Natural killer cell treated with Interleukin-12 subunit alpha and Interleukin-12 subunit beta and Interleukin-15 and Interleukin-18, amount 100 ng/mL, for 72 hours (primary cell): Measurements from ENCODE around the gene SUSD5. TPM values are rescaled to one million over a fixed set of nuclear protein-coding genes. Genes with fewer than 3 reads are reported as not detected.

Source experiments
- ATAC-seq, 2 donors: fragments of 150-1000 bp; cut with Tn5 transposase in 1 of 2; sonication (Bioruptor Pico), chemical (Tn5 transposase) in 1 of 2; 2 replicates each; pipeline ENCODE4 v1.10.0; 2021
- DNase-seq: peaks from one replicate; pipeline ENCODE4 v3.0.0; 2022; ENCODE audit warnings: low spot score
- H3K27ac Mint-ChIP-seq, 2 donors: 1 replicate in 1 of 2; 2 replicates in 1 of 2; pipeline ENCODE4 v1.8.0; 2022; ENCODE audit warnings: mixed read lengths in 2 of 2, mild to moderate bottlenecking in 1 of 2, moderate library complexity in 1 of 2
- H3K27me3 Mint-ChIP-seq, 2 donors: 1 replicate in 1 of 2; 2 replicates in 1 of 2; pipeline ENCODE4 v1.8.0; 2022; ENCODE audit warnings: mixed read lengths in 2 of 2
- H3K36me3 Mint-ChIP-seq: one replicate; pipeline ENCODE4 v1.8.0; 2022; ENCODE audit warnings: mixed read lengths
- H3K4me1 Mint-ChIP-seq, 2 donors: 1 replicate in 1 of 2; 2 replicates in 1 of 2; pipeline ENCODE4 v1.8.0; 2022; ENCODE audit warnings: low read depth in 2 of 2, mixed read lengths in 2 of 2, mild to moderate bottlenecking in 1 of 2
- H3K4me3 Mint-ChIP-seq: one replicate; pipeline ENCODE4 v1.8.0; 2022; ENCODE audit warnings: mixed read lengths
- H3K9me3 Mint-ChIP-seq: 2 replicates; pipeline ENCODE4 v1.8.0; 2022; ENCODE audit warnings: mixed read lengths
- total RNA-seq, 2 donors: library from RNA; stranded (reverse); gene quantifications; one replicate each; pipeline ENCODE4 v1.2.3, GENCODE V29; 2022

SUSD5 gene
- not detected for total RNA-seq

- Mint-ChIP-seq H3K9me3 (no peaks in the 10 kb centered on the region), H3K4me3 (no peak within 1 kb of the TSS), H3K27ac (no peak within 1 kb of the TSS), H3K4me1 (no peaks in the 10 kb centered on the region), H3K27me3 (peaks cover 33 to 51% of the 10 kb centered on the region in 2 donors), H3K36me3 (no peaks in the 10 kb centered on the region)
- DNase-seq (no peak), ATAC-seq (peak; percentile 17 to 32)
Observed at GRCh38 chr3:33218446-33219174, at the start of gene SUSD5. Gene SUSD5 (minus strand): TSS chr3:33218810. CDS start chr3:33218797, 13 bp downstream.

DNA sequence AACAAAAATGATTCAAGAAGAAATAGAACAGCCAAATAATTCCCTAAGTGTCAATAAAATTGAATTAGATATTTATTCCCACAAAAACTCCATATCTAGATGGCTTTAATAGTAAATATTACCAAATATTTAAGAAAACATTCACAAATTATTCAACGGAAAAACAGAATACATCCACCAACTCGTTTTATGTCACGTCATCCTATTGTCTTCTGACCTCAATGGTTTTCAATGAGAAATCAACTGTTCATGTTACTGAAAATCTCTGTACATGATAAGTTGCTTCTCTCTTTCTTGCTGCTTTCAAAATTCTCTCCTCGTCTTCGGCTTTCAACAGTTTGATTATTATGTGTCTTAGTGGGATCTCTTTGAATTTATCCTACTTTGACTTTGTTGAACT lies 41.5 kb upstream of the SUSD5 start:
- DNase-seq (no peak), ATAC-seq (no peak)
- no peak overlapping the region for H3K27ac Mint-ChIP-seq
- peaks cover 7 to 11% of the 10 kb centered on the region in 2 donors for H3K27me3 Mint-ChIP-seq
- H3K4me1 Mint-ChIP-seq, result no peaks in the 10 kb centered on the region
- H3K9me3 Mint-ChIP-seq, result peaks cover 5% of the 10 kb centered on the region
- H3K36me3 Mint-ChIP-seq, result peaks cover 4% of the 10 kb centered on the region
- no peak overlapping the region for H3K4me3 Mint-ChIP-seq

DNA sequence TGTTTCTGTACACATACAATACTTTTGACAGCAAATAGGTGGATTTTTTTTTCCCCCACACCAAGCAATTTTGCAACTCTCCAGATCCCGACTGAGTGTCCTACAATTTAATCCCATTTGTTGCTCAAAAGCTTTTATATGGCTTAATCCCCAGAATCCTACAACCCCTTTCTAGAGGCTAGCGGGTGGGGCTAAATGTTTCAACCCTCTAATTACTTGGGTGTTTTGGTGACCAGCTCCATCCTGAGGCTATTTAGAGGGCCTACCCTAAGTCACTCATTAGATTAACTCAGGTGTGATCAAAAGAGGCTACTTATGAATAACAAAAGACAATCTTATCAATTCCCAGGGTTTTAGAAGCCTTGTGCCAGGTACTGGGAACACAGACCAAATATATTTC lies 37.6 kb upstream of the SUSD5 start:
- H3K4me1 Mint-ChIP-seq, result no peaks in the 10 kb centered on the region
- H3K9me3 Mint-ChIP-seq, result no peaks in the 10 kb centered on the region
- no peak overlapping the region for H3K27ac Mint-ChIP-seq
- no peak overlapping the region for H3K4me3 Mint-ChIP-seq
- DNase-seq (no peak), ATAC-seq (no peak)
- no peaks in the 10 kb centered on the region for H3K27me3 Mint-ChIP-seq
- H3K36me3 Mint-ChIP-seq, result no peaks in the 10 kb centered on the region

- Mint-ChIP-seq H3K4me3 (no peak overlapping the region), H3K36me3 (no peaks in the 10 kb centered on the region), H3K27ac (no peak overlapping the region), H3K9me3 (no peaks in the 10 kb centered on the region), H3K27me3 (peaks cover 7 to 21% of the 10 kb centered on the region in 2 donors), H3K4me1 (no peaks in the 10 kb centered on the region)
- ATAC-seq (no peak), DNase-seq (no peak)
Observed at GRCh38 chr3:33250712-33251111, 32.1 kb upstream of the SUSD5 start.

DNA sequence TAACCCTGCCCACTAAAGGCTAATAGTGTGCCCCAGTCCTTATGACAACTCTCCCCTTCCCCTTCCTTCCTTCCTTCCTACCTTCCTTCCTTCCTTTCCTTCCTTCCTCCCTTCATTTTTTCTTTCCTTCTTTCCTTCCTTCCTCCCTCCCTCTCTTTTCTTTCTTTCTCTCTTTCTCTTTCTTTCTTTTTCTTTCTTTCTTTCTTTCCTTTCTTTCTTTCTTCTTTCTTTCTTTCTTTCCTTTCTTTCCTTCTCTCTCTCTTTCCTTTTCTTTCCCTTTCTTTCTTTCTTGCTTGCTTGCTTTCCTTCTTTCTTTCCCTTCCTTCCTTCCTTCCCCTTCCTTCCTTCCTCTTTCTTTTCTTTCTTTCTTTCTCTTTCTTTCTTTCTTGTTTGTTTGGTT lies 28.2 kb upstream of the SUSD5 start:
- ATAC-seq, result no peak
- H3K36me3 Mint-ChIP-seq, result no peaks in the 10 kb centered on the region

GRCh38 chr3:33240261-33240660 lies 21.7 kb upstream of the SUSD5 start:
- Mint-ChIP-seq H3K27me3 (peaks cover 10 to 52% of the 10 kb centered on the region in 2 donors), H3K36me3 (no peaks in the 10 kb centered on the region), H3K4me1 (no peaks in the 10 kb centered on the region), H3K4me3 (no peak overlapping the region), H3K9me3 (no peaks in the 10 kb centered on the region), H3K27ac (no peak overlapping the region)
- DNase-seq (no peak), ATAC-seq (no peak)

More for the DNA sequence above, 28.2 kb upstream of the SUSD5 start:
- no peaks in the 10 kb centered on the region for H3K4me1 Mint-ChIP-seq
- no peak overlapping the region for H3K27ac Mint-ChIP-seq
- H3K9me3 Mint-ChIP-seq, result no peaks in the 10 kb centered on the region
- H3K4me3 Mint-ChIP-seq, result no peak overlapping the region
- peaks cover 10 to 42% of the 10 kb centered on the region in 2 donors for H3K27me3 Mint-ChIP-seq
- DNase-seq, result no peak

DNA sequence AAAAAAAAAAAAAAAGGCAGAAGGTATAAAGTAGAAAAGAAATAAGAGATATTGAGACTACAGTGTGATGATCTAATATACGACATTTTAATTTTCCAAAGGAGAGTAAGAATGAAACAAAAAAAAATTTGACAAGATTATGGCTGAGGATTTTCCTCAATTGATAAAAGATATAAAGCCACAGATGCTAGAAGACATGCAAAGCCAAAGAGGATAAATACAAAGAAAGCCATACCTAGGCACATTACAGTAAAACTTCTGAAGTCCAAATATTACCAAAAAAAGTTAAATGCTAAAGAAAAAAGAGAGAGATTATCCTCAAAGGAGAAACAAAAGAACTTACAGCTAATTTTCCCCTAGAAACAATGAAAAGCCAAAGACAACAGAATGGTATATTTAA lies 20.3 kb upstream of the SUSD5 start:
- ATAC-seq (no peak), DNase-seq (no peak)
- H3K4me1 Mint-ChIP-seq, result no peaks in the 10 kb centered on the region
- no peak overlapping the region for H3K27ac Mint-ChIP-seq
- peaks cover 13 to 45% of the 10 kb centered on the region in 2 donors for H3K27me3 Mint-ChIP-seq
- H3K4me3 Mint-ChIP-seq, result no peak overlapping the region
- H3K36me3 Mint-ChIP-seq, result no peaks in the 10 kb centered on the region
- no peaks in the 10 kb centered on the region for H3K9me3 Mint-ChIP-seq

DNA sequence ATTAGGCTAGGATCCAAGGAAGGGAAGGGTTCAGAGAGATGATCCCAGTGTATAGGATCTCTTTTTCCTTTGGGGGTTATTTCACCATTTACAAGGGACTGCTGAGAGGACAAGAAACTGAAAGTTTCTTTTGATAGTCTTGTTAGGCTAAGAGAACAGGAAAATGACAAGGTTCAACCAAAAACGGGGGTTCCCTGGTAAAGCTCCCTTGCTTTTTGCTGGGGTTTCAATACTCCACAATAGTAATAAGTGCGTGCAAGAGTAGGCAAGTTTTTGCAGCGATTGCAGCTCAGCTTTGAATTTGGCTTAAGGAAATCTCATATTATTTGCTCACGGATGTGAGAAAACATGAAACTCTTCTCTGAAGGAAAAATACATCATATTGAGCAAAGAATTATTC lies 18.8 kb upstream of the SUSD5 start:
- H3K9me3 Mint-ChIP-seq, result no peaks in the 10 kb centered on the region
- no peaks in the 10 kb centered on the region for H3K4me1 Mint-ChIP-seq
- H3K4me3 Mint-ChIP-seq, result no peak overlapping the region

GRCh38 chr3:33236005-33236404 lies 17.4 kb upstream of the SUSD5 start:
- Mint-ChIP-seq H3K9me3 (no peaks in the 10 kb centered on the region), H3K27ac (no peak overlapping the region), H3K4me3 (no peak overlapping the region), H3K4me1 (no peaks in the 10 kb centered on the region), H3K27me3 (peaks cover 12 to 36% of the 10 kb centered on the region in 2 donors), H3K36me3 (no peaks in the 10 kb centered on the region)
- ATAC-seq, result no peak
- no peak for DNase-seq

More for the DNA sequence above, 18.8 kb upstream of the SUSD5 start:
- ATAC-seq (no peak), DNase-seq (no peak)
- no peak overlapping the region for H3K27ac Mint-ChIP-seq
- peaks cover 14 to 42% of the 10 kb centered on the region in 2 donors for H3K27me3 Mint-ChIP-seq
- no peaks in the 10 kb centered on the region for H3K36me3 Mint-ChIP-seq

GRCh38 chr3:33233884-33234283 lies 15.3 kb upstream of the SUSD5 start:
- Mint-ChIP-seq H3K27me3 (peaks cover 7 to 37% of the 10 kb centered on the region in 2 donors), H3K9me3 (no peaks in the 10 kb centered on the region), H3K36me3 (no peaks in the 10 kb centered on the region), H3K4me1 (no peaks in the 10 kb centered on the region), H3K4me3 (no peak overlapping the region), H3K27ac (no peak overlapping the region)
- DNase-seq (no peak), ATAC-seq (no peak)

DNA sequence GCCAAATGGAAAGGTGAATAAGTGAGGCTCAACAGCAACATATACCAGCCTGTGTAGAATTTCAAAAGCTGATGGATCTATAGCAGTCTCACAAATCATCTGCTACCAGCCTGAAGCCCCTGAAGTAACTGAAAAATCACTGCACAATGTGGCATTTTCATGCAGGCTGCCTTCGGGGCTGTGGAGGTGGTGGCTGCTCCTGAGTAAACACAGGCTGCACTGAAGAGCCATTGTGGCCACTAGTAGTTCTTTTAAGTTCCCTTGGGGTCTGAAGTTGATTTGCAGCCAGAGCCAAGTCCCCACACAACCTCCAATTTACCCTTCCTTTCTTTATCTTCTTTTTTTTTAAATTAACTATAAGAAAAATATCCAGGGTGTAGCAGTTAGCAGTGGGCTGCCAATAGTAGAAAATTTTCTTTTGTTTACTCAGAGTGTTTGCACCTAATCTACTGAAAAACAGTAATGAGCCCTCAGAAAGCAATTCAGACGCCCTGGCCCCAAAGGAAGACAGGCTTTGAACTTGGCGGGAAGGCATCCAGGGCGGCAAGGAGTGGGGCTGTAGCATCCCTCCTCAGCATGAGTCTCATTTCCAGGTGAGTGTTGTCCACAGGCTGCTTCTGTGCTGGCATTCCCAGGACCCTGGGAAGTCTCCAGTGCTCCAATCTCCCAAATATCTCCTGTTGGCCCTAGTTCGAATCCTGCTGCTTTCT lies 13.3 kb upstream of the SUSD5 start:
- DNase-seq (no peak), ATAC-seq (no peak)
- no peak overlapping the region for H3K27ac Mint-ChIP-seq
- H3K36me3 Mint-ChIP-seq, result no peaks in the 10 kb centered on the region
- H3K4me1 Mint-ChIP-seq, result no peaks in the 10 kb centered on the region
- no peak overlapping the region for H3K4me3 Mint-ChIP-seq
- no peaks in the 10 kb centered on the region for H3K9me3 Mint-ChIP-seq
- peaks cover 12 to 33% of the 10 kb centered on the region in 2 donors for H3K27me3 Mint-ChIP-seq

DNA sequence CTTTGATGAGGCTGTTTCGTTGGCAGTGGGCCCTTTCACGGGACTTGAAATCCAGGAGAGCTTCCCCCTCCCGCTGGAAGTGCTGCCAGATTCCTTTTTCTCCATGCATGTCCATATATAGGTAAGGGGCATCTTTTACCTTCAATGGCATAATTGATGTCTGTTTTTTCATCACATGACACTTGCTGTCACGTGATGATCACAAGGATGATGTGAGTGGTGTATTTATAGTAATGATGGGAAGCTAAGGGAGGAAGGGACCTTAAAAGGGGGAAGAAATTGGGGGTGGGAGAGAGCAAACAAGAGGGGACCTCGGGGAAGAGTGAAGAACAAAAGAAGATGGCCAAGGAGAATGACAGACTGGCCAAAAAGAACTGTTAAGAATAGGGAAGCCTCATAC lies 11.3 kb upstream of the SUSD5 start:
- ATAC-seq (no peak), DNase-seq (no peak)
- no peaks in the 10 kb centered on the region for H3K36me3 Mint-ChIP-seq
- no peak overlapping the region for H3K27ac Mint-ChIP-seq
- H3K4me1 Mint-ChIP-seq, result no peaks in the 10 kb centered on the region
- H3K4me3 Mint-ChIP-seq, result no peak overlapping the region
- H3K27me3 Mint-ChIP-seq, result peaks cover 12 to 19% of the 10 kb centered on the region in 2 donors
- H3K9me3 Mint-ChIP-seq, result no peaks in the 10 kb centered on the region

- H3K36me3 Mint-ChIP-seq, result no peaks in the 10 kb centered on the region
- H3K4me1 Mint-ChIP-seq, result no peaks in the 10 kb centered on the region
- no peak for DNase-seq
- no peak for ATAC-seq
- no peaks in the 10 kb centered on the region for H3K9me3 Mint-ChIP-seq
- H3K27ac Mint-ChIP-seq, result no peak overlapping the region
- peaks cover 15 to 19% of the 10 kb centered on the region in 2 donors for H3K27me3 Mint-ChIP-seq
- no peak overlapping the region for H3K4me3 Mint-ChIP-seq
Observed at GRCh38 chr3:33229066-33229465, 10.5 kb upstream of the SUSD5 start.

DNA sequence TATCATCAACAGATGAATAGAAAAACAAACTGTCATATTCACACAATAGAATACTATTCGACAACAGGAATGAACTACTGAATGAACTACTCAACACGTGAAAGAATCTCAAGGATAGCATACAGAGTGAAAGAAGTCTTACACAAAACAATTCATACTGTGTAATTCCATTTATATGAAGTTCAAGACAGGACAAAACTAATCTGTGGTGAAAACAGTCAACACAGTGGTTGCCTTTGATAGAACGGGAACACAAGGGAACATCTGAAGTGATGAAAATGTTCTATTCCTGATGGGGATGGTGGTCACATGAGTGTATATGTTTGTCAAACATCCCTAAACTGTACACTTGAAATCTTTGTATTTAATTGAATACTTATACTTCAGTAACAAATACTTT lies 2.6 kb upstream of the SUSD5 start:
- ATAC-seq, result no peak
- DNase-seq, result no peak
- H3K4me1 Mint-ChIP-seq, result no peaks in the 10 kb centered on the region
- no peaks in the 10 kb centered on the region for H3K36me3 Mint-ChIP-seq
- H3K9me3 Mint-ChIP-seq, result no peaks in the 10 kb centered on the region
- H3K27ac Mint-ChIP-seq, result no peak overlapping the region
- peaks cover 24 to 28% of the 10 kb centered on the region in 2 donors for H3K27me3 Mint-ChIP-seq
- H3K4me3 Mint-ChIP-seq, result no peak overlapping the region
